ENCODE measurements around the gene ACRBP.

DNA sequence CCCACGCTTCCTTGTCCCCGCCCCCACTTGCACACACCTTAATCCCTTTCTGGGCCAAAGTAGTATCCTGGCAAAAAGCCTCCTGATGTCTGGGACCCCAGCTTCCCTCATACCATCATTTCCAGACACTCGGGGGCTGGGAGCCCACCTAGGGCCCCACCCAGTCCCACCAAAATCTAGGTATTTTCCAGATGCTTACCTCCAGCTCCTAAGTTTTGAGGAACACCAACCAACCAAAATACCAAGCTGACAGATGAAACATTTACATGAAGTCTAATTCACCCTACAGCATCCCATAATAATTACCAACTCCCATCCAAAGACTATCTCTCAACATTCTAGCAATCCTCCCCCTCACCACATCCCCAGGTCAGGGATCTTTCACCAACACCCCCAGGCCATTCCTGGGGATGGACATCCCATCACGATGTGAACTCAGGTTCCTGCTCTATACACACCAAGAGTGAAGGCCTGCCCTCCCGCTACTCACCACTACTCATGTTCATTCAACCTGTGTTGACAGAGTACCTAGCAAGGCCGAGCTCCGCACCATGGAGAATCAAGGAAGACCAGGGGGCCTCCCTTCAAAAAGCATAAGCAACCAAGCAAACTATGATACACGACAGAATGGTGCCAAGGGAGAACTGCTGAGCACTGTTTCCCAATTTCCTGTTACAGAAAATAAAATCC, 38.5 kb downstream of the ACRBP start:
- TF ChIP-seq, protein P1, sequence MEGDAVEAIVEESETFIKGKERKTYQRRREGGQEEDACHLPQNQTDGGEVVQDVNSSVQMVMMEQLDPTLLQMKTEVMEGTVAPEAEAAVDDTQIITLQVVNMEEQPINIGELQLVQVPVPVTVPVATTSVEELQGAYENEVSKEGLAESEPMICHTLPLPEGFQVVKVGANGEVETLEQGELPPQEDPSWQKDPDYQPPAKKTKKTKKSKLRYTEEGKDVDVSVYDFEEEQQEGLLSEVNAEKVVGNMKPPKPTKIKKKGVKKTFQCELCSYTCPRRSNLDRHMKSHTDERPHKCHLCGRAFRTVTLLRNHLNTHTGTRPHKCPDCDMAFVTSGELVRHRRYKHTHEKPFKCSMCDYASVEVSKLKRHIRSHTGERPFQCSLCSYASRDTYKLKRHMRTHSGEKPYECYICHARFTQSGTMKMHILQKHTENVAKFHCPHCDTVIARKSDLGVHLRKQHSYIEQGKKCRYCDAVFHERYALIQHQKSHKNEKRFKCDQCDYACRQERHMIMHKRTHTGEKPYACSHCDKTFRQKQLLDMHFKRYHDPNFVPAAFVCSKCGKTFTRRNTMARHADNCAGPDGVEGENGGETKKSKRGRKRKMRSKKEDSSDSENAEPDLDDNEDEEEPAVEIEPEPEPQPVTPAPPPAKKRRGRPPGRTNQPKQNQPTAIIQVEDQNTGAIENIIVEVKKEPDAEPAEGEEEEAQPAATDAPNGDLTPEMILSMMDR (conservative IDR thresholded peaks at IDR 0.05): no peak
- no peak for TF ChIP-seq ZFX (IDR thresholded peaks at IDR 0.05)

Measured in C4-2B (cell line).